ENCODE data around the gene PLA2G12A. TPM values are rescaled to one million over a fixed set of nuclear protein-coding genes. Genes with fewer than 3 reads are reported as not detected.

Gene PLA2G12A
- total and polyA plus RNA-seq, 9 of the 15 experiments (the other 6 are each of a cell fraction or from before 2014, with no cell fraction given): 24.2 to 226 (median 80.5) TPM

- TF ChIP-seq ZNF280B (CRISPR knock-in tag; IDR thresholded peaks at IDR 0.05) (no peak), FOXP1 (CRISPR knock-in tag; IDR thresholded peaks at IDR 0.05) (no peak), BRD4 (IDR thresholded peaks at IDR 0.05) (no peak), TAL1 (IDR thresholded peaks at IDR 0.05) (no peak), HIVEP1 (CRISPR knock-in tag; IDR thresholded peaks at IDR 0.05) (no peak), LARP7 (IDR thresholded peaks at IDR 0.05) (no peak), MNT (conservative IDR thresholded peaks at IDR 0.05) (no peak), ELF2 (CRISPR knock-in tag; IDR thresholded peaks at IDR 0.05) (no peak), ZNF696 (CRISPR knock-in tag; conservative IDR thresholded peaks at IDR 0.05) (no peak)
Observed at GRCh38 chr4:109723110-109723509, 6.8 kb downstream of the PLA2G12A start (continued).

- Histone ChIP-seq H2AFZ (ENCODE audit: low read depth, low read length) (no peak overlapping the region), H3K79me2 (ENCODE audit: control insufficient read depth, insufficient read depth, low read length) (peaks cover 91% of the 10 kb centered on the region), H3K9me3 (replicated peaks; ENCODE audit: control insufficient read depth, insufficient read depth, low read depth, low read length) (no peaks in the 10 kb centered on the region; the same call in 1 of the 2 replicates), H3K9me1 (ENCODE audit: control insufficient read depth, insufficient read depth, low read length) (no peaks in the 10 kb centered on the region), H4K20me1 (replicated peaks; ENCODE audit: control insufficient read depth, insufficient read depth, low read length) (0 out of 2 replicates have a peak, but pooled peaks cover 2% of the 10 kb centered on the region), H3K4me2 (ENCODE audit: insufficient read depth, low read length) (no peak overlapping the region), H3K4me3 (no peak overlapping the region), H3K4me1 (replicated peaks in 1 of 2; ENCODE audit: control insufficient read depth in 2 of 2, insufficient read depth in 2 of 2, low read length in 2 of 2) (peaks cover 0 to 20% of the 10 kb centered on the region in 2 experiments; a peak in 2 of 5 replicates), H3K27ac (ENCODE audit: extremely low read depth, low read depth, low read length) (no peak overlapping the region), H3K27me3 (ENCODE audit: control insufficient read depth in 2 of 2, insufficient read depth in 2 of 2, low read length in 2 of 2) (no peaks in the 10 kb centered on the region), H3K9ac (ENCODE audit: insufficient read depth in 1 of 2, low read depth in 2 of 2, low read length in 2 of 2) (no peak overlapping the region), H3K36me3 (ENCODE audit: control insufficient read depth, insufficient read depth, low read length) (peaks cover 83% of the 10 kb centered on the region)
- in situ Hi-C loops (cut with MboI): no loop called here
- BruUV-seq (replicated peaks): no TSS peak
- no peak for DNase-seq (ENCODE audit: extremely low read depth in 1 of 4, low spot score in 3 of 4)
- POLR2A ChIA-PET: no interaction called here
- no peak for FAIRE-seq
- intact Hi-C loops (cut with micrococcal nuclease): no loop called here
- CTCF ChIA-PET (ENCODE audit: low intra/inter-chr PET ratio): no interaction called here
- ATAC-seq: no peak
- TF ChIP-seq RBBP5 (IDR thresholded peaks at IDR 0.05; ENCODE audit: borderline replicate concordance, insufficient read depth, low read length, poor library complexity, severe bottlenecking) (no peak), SREBF2 (CRISPR knock-in tag; IDR thresholded peaks at IDR 0.05) (peak; percentile 84; the same call in 1 of the 2 replicates), CEBPB (tag; IDR thresholded peaks at IDR 0.05) (no peak), ZNF12 (CRISPR knock-in tag; IDR thresholded peaks at IDR 0.05) (peak; percentile 64; the same call in 1 of the 2 replicates), ZNF512 (tag; IDR thresholded peaks at IDR 0.05) (no peak)
- TF ChIP-seq, protein P1, sequence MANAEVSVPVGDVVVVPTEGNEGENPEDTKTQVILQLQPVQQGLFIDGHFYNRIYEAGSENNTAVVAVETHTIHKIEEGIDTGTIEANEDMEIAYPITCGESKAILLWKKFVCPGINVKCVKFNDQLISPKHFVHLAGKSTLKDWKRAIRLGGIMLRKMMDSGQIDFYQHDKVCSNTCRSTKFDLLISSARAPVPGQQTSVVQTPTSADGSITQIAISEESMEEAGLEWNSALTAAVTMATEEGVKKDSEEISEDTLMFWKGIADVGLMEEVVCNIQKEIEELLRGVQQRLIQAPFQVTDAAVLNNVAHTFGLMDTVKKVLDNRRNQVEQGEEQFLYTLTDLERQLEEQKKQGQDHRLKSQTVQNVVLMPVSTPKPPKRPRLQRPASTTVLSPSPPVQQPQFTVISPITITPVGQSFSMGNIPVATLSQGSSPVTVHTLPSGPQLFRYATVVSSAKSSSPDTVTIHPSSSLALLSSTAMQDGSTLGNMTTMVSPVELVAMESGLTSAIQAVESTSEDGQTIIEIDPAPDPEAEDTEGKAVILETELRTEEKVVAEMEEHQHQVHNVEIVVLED (CRISPR knock-in tag; IDR thresholded peaks at IDR 0.05): no peak
Observed at GRCh38 chr4:109722357-109722756, 7.5 kb downstream of the PLA2G12A start.

Data from K562 (cell line).